Natural killer cell treated with Interleukin-12 subunit alpha and Interleukin-12 subunit beta and Interleukin-15 and Interleukin-18, amount 100 ng/mL, for 72 hours (primary cell): ENCODE results near the gene PRKCB. TPM values are rescaled to one million over a fixed set of nuclear protein-coding genes. Genes with fewer than 3 reads are reported as not detected.

Experiments used
- ATAC-seq, 2 donors: fragments of 150-1000 bp; cut with Tn5 transposase in 1 of 2; sonication (Bioruptor Pico), chemical (Tn5 transposase) in 1 of 2; 2 replicates each; pipeline ENCODE4 v1.10.0; 2021
- DNase-seq: peaks from one replicate; pipeline ENCODE4 v3.0.0; 2022; ENCODE audit warnings: low spot score
- H3K27ac Mint-ChIP-seq, 2 donors: 1 replicate in 1 of 2; 2 replicates in 1 of 2; pipeline ENCODE4 v1.8.0; 2022; ENCODE audit warnings: mixed read lengths in 2 of 2, mild to moderate bottlenecking in 1 of 2, moderate library complexity in 1 of 2
- H3K27me3 Mint-ChIP-seq, 2 donors: 1 replicate in 1 of 2; 2 replicates in 1 of 2; pipeline ENCODE4 v1.8.0; 2022; ENCODE audit warnings: mixed read lengths in 2 of 2
- H3K36me3 Mint-ChIP-seq: one replicate; pipeline ENCODE4 v1.8.0; 2022; ENCODE audit warnings: mixed read lengths
- H3K4me1 Mint-ChIP-seq, 2 donors: 1 replicate in 1 of 2; 2 replicates in 1 of 2; pipeline ENCODE4 v1.8.0; 2022; ENCODE audit warnings: low read depth in 2 of 2, mixed read lengths in 2 of 2, mild to moderate bottlenecking in 1 of 2
- H3K4me3 Mint-ChIP-seq: one replicate; pipeline ENCODE4 v1.8.0; 2022; ENCODE audit warnings: mixed read lengths
- H3K9me3 Mint-ChIP-seq: 2 replicates; pipeline ENCODE4 v1.8.0; 2022; ENCODE audit warnings: mixed read lengths
- total RNA-seq, 2 donors: library from RNA; stranded (reverse); gene quantifications; one replicate each; pipeline ENCODE4 v1.2.3, GENCODE V29; 2022

Gene PRKCB
- total RNA-seq, 2 donors from 2014 or later = 193 to 273 TPM

GRCh38 chr16:24257958-24258357 lies 422.2 kb downstream of the PRKCB start:
- no peak for DNase-seq
- ATAC-seq = no peak
- Mint-ChIP-seq H3K9me3 (no peaks in the 10 kb centered on the region), H3K4me1 (peaks cover 0 to 4% of the 10 kb centered on the region in 2 donors), H3K4me3 (no peak overlapping the region), H3K36me3 (no peaks in the 10 kb centered on the region), H3K27me3 (peaks cover 37 to 49% of the 10 kb centered on the region in 2 donors), H3K27ac (no peak overlapping the region)

GRCh38 chr16:24258791-24259190 lies 423.0 kb downstream of the PRKCB start:
- H3K36me3 Mint-ChIP-seq = no peaks in the 10 kb centered on the region
- ATAC-seq (no peak), DNase-seq (no peak)
- H3K9me3 Mint-ChIP-seq = no peaks in the 10 kb centered on the region
- H3K27me3 Mint-ChIP-seq = peaks cover 33 to 47% of the 10 kb centered on the region in 2 donors
- no peak overlapping the region for H3K27ac Mint-ChIP-seq
- H3K4me3 Mint-ChIP-seq = no peak overlapping the region
- peaks cover 0 to 4% of the 10 kb centered on the region in 2 donors for H3K4me1 Mint-ChIP-seq

GRCh38 chr16:24262816-24263215 lies 427.0 kb downstream of the PRKCB start:
- H3K36me3 Mint-ChIP-seq = no peaks in the 10 kb centered on the region
- H3K4me3 Mint-ChIP-seq = no peak overlapping the region
- H3K9me3 Mint-ChIP-seq = no peaks in the 10 kb centered on the region
- no peak overlapping the region for H3K27ac Mint-ChIP-seq
- DNase-seq = no peak
- no peaks in the 10 kb centered on the region for H3K4me1 Mint-ChIP-seq
- no peak for ATAC-seq
- peaks cover 24 to 27% of the 10 kb centered on the region in 2 donors for H3K27me3 Mint-ChIP-seq

Other genes with a start within 250 kb of the PRKCB start
- gene NDUFAB1, start 239.7 kb upstream of the PRKCB start, total RNA-seq = 100 to 1,000 TPM; 101 to 102 TPM
- 10 to 100 TPM; 20.6 to 28.4 TPM for gene PALB2, start 194.7 kb upstream of the PRKCB start, total RNA-seq
- 100 to 1,000 TPM in 1 of 2 donors, 10 to 100 TPM in 1; 95.0 to 107 TPM for gene DCTN5, start 194.5 kb upstream of the PRKCB start, total RNA-seq
- gene PLK1, start 157.1 kb upstream of the PRKCB start, total RNA-seq = 10 to 100 TPM; 55.6 to 95.6 TPM
- gene ERN2, start 122.8 kb upstream of the PRKCB start, total RNA-seq = not detected
- not detected for gene CHP2, start 81.0 kb upstream of the PRKCB start, total RNA-seq